ENCODE data around the gene ANKRD9. TPM values are rescaled to one million over a fixed set of nuclear protein-coding genes. Genes with fewer than 3 reads are reported as not detected.
"Not testable (repeated sequence)": the region's sequence is repeated elsewhere in the genome, so short reads cannot be mapped to it uniquely, and the experiment has no call there.

ANKRD9 gene, protein sequence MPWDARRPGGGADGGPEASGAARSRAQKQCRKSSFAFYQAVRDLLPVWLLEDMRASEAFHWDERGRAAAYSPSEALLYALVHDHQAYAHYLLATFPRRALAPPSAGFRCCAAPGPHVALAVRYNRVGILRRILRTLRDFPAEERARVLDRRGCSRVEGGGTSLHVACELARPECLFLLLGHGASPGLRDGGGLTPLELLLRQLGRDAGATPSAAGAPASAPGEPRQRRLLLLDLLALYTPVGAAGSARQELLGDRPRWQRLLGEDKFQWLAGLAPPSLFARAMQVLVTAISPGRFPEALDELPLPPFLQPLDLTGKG
- total RNA-seq (2014; rRNA removed; shearing (Covaris generic)): 13.0 and 15.0 TPM in 2 replicates
- polyA plus RNA-seq (2015; cell fraction: cytosol; rRNA removed): 10.1 and 13.6 TPM in 2 replicates
- 24.3 and 27.6 TPM in 2 replicates for polyA plus RNA-seq (2015; cell fraction: nucleus; rRNA removed)

DNA sequence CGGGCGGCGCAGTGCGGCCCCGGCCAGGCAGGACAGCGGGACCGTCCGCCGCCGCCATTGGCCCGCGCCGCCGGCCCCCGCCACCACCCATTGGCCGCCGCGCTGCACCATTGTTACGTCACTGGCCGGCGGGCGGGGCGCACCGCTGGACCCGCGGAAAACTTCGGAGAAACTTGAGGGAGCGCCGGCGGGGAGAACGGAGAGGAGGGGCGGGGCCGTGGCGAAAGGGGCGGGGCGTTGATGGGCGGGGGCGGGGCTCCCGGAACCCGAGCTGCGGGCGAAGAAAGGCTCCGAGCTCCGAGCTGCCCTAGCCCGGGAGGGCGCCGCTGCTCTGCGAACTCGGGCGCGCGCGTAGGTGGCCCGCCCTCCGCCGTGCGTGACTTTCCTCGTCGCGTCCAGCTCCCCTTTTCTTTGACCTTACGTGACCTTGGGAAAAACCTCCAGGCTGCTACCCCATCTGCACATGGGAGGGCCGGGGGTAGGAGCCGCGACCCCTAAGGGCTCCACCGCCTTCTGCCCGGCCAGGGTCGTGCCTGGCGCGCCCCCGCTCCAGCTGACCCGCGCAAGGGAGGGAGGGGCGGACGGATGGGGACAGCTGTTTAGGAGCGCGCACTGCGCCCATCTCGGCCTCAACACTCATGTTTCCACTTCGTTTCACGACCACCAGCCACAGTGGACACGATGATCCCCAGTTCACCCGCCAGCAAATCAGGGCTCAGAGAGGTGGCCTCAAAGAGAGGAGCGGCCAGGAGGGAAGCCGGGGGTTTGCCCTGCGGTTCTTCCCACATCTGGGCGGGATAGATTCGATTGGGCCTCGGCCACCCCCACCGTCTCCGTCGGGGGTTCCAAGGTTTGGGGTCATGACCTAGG, at the start of gene ANKRD9:
Gene ANKRD9, minus strand, starts transcription at position 31 of the 870 bp plus-strand sequence. CDS start 1,887 bp downstream, outside the sequence.
- peak; percentile 70 for DNase-seq (ENCODE audit: low read depth)

DNA sequence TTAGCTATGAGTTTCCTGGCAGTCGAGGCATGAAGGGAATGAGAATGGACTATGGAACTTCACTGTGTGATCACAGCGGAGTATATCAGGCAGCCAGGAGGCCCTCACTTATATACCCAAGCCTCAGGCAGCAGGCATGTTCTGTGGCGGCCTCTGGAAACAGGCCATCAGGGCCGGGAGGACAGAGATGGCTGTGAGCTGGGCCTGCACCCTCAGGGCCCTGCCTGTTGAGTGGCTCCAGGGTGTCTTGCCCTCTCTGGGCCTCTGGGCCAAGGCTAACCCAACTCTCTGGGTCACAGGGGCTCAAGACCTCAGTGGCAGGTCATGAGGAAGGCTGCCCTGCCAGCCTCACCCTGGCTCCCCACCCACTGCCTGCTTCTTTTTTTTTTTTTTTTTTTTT, 49.0 kb upstream of the ANKRD9 start:
- no peak for DNase-seq (ENCODE audit: low read depth)

DNA sequence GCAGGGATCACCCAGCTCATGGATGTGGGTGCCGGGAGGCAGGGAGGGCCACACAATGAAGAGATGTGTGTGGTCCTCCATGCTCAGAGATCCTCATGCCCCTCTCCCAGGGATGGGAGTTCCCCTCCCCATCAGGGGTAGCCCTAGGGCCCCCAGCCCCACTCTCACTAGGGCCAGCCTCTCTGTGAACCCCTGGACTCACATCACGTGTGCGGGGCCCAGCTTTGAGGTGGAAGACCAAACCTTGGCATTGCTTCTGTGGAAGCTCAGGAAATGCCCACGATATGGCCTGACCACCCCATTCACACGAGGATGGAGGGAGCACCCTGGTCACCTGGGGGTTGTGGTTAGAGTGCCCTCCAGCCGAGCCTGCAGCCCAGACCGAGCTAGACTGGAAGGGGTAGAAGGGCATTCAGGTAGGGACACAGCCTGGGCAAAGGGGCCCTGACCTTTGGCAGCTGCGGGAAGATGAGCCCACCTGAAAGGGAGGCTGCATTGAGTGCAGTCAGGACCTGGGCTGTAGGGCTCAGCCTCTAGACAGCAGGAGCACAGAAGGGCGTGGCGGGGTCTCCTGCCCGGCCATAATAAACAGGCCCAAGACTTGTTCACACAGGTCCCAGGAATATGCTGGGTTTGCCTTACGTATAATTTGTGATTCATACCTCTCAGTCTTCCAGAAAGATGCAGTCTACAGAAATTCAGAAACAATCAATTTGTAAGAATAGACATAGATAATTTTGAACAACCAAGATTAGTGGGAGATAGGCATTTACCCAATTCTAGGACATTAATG, 48.1 kb upstream of the ANKRD9 start:
- no peak for DNase-seq (ENCODE audit: low read depth)

DNA sequence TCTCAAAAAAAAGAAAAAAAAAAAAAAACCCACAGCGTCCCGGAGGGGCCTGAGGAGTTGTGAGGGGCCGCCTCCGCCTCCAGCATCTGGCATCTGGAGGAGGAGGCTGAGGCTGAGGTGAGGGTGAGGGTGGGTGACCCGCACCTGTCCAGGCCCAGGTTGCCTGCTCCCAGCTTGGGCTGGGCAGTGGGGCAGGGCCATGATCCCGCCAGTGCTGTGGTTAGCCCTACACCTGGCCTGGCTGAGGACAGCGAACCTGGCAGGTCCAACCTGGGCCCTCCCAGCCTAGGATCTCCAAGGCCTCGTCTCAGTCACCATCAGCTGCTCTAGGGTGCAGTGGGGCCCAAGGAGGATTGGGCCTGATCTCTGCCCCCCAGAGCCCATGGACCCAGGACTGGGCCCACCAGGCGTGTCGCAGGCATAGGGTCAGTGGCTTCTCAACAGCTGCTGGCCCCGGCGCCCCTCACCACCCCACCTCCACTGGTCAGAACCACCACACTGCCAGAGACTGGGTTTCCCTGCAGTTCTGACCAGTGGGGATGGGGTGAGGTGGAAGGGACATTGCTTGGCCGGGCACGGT, 46.6 kb upstream of the ANKRD9 start:
- no peak for DNase-seq (ENCODE audit: low read depth)

DNA sequence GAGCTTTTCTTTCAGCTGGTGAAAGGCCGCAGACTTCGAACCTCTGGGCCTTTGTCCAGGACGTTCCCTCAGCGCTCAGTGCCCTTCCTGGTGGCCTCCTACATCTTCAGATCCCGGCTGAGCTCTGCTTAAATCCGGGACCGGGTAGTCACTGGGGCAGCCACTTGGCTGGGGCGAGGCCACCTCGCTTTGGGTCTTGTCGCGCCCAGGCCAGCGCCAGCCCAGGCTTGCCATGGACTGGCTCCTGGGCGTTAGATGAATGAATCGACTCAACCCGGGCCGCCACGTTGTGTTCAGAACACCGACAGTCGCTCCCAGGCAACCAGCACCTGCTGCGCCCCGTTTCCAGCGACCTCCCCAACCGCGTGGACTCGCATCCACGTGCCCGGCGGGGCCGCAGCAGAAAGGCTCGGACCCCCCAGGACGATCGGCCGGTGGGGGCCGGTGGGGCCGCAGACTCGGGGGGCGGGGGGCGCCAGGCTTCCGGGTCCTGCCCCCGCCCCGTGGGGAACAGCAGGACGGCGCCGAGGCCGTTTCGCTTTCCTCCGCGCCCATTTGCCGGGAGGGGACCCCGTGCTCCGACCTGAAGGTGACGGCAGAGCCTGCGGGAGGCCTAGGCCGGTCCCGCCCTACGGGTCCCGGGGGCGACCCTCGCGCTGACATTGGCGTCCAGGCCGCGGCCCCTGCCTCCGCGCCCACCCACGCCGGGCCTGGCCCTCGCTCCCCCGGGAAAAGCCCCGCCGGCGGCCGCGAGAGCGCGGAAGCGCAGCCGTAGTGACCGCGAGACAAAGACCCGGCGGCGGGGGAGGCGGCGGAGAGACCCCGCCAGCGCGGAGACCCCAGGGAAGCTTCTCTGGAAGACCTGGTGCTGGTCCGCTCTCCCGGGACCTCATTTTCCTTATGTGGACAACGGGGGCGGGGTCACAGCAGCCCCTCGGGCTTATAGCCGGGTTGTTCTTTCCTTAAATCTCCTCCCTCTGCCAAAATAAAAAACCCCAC, 45.5 kb upstream of the ANKRD9 start:
- no peak for DNase-seq (ENCODE audit: low read depth)

DNA sequence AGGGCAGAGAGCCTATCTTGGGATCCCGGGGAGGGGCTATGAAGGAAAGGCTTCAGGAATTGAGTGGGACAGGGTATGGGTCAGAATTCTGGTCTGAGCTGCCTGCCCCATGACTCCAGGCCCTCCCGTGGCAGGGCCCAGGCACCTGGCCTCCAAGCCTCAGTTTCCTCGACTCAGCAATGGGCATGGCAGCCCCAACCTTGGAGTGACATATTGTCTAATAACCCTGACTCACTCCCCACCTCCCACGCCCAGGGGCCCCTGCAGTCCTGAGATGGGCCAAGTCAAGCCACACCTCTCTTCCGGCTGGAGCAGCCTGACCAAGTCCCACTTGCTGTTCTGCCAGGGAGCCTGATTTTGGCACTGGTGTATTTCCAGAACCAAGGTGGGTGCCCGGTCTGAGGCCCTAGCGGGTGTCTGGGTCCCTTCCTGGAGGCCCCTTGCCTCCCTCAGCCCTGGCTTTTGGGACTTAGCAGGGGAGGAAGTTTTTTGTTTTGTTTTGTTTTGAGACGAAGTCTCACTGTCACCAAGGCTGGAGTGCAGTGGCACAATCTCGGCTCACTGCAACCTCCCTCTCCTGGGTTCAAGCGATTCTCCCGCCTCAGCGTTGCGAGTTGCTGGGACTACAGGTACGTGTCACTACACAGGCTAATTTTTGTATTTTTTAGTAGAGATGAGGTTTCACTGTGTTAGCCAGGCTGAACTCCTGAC, 42.6 kb upstream of the ANKRD9 start:
- DNase-seq (ENCODE audit: low read depth): peak; percentile 59

DNA sequence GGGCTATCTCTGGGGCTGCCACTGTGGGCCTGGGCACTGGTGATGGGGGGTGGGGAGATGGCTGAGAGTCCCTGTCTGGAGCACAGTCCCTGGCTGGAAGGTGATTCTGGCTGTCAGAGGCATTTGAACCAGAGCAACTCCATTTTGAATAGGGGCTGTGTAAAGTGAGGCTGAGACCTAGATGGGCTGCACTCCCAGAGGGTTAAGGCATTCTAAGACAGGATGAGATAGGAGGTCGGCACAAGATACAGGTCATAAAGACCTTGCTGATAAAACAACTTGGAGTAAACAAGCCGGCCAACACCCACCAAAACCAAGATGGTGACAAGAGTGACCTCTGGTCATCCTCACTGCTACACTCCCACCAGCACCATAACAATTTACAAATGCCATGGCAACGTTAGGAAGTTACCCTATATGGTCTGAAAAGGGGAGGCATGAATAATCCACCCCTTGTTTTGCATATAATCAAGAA, 41.4 kb upstream of the ANKRD9 start:
- DNase-seq (ENCODE audit: low read depth): not testable (repeated sequence)

DNA sequence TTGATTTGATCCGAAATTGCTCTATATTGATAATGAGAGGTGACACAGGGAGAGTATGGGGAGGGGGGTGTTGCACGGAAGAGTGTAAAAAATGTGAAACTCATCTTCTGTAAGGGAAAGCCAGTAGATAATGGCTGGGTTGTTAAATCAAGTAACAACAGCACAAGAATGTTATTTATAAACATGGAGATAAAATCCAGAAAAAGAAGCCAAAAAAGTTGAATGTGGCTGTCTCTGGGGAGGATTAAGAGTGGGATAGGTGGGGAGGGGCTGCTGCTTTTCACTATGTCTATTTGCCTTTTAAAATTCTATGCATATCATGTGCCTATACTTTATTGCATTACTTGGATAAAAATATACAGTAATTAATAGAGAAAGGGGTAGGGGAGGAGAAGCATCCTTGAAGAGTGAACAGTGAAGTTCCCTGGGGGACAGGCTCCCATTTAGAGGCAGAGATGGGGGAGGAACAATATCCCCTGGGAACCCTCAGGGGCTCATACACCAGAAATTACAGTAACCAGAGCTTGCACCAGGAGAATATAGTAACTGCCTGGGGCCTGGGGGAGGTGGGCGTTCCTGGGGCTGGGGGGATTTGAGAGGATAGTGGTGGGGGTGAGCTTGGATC, 39.2 kb upstream of the ANKRD9 start:
- DNase-seq (ENCODE audit: low read depth): no peak

DNA sequence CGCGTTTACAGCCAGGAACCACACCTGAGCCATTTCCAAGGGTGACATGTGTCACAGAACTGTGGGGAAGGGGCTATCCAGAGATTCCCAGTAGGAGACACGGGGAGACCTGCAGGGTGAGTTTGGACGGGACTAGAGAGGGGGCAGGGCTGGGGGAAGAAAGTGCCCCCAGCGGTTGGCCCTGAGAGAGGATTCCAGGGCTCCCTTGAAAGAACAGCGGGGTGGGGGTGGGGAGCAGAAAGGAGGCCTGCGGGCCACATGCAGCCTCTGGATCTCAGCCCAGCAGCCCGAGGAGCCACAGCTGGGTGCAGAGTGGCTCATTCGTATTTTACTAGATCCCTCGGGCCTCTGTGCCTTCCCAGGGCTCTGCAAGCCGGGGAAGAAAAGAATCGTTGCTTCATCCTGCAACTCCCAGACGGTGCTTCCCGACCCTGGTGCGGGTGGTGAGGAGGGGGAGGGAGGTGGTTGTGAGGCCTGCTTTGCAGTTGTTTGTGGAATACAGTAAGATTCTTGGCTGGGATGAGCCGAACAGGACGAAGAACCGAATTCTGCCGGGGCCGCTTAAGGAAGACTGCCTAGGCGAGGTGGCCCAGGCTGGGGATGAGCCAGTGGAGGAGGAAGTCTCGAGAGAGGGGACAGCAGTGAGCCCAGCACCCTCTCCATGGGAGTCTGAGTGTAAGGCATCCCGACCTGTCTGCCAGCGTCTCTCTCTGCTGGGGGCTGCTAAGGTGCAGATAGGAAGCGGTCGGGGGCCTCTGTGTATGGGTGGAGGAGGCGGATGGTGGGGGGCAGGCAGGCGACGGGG, 36.1 kb upstream of the ANKRD9 start:
- DNase-seq (ENCODE audit: low read depth): no peak

DNA sequence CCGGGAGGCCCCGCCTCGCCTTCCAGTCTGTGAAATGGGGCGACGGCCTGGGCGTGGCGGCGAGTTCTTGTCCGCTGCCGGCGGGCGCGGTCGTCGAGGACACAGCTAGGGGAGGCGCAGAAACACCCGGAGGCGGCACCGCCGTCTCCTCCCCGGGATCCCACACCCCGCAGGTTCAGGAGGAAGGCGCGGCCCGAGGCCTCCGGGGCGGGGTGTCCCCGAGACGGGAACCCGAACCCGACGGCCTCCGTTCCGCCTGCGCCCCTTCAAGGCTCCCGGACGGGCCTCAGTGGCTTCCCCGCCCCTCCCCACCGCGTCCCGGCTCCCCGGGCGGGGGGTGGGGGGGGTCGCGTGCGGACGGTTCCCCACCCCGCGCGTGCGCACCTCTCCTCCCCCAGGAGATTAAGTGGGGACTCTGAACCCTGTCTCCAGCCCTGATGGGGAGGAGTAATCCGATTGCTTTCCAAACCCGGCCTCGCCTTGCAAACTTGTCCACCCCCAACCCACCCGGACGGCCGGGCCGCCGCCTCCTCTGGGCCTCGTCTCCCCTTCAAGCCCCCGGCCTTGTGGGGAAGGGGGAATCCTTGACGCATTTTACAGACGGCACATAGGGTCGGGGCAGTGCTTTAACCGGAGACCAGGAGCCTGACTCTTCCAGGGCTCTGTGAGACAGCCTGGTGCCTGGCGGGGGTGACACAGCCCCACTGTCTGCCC, 35.3 kb upstream of the ANKRD9 start:
- no peak for DNase-seq (ENCODE audit: low read depth)

DNA sequence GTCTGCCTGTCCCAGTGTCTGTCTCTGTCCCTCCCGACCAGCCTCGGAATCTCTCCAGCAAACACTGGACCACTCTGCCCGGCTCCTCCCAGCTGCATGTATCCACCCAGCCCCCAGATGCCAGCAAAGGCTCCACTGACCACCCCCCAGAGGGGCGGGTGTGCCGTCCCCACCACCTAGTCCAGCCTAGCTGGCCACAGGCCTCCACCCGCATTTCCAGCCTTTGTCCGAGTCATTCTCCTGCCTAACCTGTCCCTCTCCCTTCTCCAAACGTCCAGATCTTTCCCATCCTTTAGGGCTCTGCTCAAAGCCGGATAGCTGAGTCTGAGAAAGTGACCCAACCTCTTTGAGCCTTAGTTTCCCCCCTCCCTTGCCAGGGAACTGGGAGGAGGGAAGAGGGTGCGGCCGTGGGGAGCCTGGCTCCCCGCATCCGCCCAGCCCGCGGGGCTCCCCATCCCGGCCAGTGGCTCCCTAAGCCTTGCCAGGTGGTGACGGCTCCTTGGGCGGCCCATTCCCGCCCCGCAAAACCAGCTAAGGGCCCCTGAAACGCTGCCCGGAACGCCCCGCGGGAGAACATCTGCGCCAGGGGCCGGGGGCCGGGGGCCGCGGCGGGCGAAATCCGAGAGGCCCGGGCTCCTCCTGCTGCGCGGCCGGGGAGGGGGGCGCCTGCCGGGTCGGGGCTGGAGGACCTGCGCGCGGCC, 34.6 kb upstream of the ANKRD9 start:
- no peak for DNase-seq (ENCODE audit: low read depth)

DNA sequence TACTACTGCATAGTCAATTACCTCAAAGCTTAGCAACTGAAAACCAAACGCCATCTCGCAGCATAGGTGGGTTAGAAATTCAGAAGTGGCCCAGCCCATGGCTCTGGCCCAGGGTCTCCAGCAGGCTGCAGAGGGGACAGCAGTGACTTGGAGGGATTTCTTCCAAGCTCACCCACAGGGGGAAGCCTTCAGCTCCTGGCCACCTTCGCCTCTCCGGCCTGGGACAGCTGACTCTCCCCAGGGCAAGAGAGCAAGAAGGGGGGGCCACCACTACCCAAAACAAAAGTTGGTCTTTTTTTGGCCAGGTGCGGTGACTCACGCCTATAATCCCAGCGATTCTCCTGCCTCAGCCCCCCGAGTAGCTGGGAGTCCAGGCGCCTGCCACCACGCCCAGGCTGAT, 32.2 kb upstream of the ANKRD9 start:
- no peak for DNase-seq (ENCODE audit: low read depth)

DNA sequence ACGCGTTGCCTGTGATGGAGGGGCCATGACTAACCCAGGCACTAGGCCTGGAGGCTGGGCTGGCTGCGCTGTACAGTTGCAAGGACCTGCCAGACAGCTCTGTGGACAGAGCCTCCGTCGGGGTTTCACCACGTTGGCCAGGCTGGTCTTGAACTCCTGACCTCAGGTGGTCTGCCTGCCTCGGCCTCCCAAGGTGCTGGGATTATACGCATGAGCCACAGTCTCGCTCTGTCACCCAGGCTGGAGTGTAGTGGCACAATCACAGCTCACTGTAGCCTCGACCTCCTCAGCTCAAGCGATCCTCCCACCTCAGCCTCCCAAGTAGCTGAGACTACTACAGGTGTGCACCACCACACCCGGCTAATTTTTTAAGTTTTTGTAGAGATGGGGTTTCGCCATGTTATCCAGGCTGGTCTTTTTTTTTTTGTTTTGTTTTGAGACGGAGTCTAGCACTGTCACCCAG, 31.5 kb upstream of the ANKRD9 start:
- not testable (repeated sequence) for DNase-seq (ENCODE audit: low read depth)

DNA sequence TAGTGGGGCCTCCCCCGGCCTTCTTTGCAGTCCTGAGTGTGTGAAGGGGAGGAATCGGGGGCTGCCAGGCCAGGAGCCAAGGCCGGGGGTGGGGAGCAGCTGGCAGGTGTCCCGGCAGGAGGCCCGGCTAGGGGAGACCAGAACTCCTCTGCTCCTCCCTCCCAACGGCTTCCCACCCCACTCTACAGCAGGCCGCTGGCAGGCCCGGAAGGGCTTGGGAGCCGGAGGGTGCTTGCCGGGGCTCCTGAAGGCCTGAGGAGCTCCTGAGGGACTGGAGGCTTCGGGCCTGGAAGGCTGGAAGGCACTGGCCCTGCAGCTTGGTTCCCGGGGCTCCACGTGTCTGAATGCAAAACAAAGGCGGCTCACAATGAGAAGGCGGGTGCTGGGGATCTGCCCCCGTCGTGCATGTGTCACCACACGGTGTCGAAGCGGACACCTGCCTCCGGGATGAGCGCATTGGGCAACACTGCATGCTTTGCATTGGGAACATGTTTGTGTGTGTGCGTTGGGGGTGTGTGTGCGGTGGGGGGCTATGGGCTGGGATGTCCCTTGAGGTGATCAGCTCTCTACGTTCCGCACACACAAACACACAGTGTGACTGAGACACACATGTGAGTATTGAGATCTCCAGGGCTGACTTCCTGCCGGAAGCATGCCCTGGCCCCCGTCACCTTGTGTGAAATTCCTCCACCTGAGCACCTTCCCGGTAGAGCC, 30.9 kb upstream of the ANKRD9 start:
- no peak for DNase-seq (ENCODE audit: low read depth)

DNA sequence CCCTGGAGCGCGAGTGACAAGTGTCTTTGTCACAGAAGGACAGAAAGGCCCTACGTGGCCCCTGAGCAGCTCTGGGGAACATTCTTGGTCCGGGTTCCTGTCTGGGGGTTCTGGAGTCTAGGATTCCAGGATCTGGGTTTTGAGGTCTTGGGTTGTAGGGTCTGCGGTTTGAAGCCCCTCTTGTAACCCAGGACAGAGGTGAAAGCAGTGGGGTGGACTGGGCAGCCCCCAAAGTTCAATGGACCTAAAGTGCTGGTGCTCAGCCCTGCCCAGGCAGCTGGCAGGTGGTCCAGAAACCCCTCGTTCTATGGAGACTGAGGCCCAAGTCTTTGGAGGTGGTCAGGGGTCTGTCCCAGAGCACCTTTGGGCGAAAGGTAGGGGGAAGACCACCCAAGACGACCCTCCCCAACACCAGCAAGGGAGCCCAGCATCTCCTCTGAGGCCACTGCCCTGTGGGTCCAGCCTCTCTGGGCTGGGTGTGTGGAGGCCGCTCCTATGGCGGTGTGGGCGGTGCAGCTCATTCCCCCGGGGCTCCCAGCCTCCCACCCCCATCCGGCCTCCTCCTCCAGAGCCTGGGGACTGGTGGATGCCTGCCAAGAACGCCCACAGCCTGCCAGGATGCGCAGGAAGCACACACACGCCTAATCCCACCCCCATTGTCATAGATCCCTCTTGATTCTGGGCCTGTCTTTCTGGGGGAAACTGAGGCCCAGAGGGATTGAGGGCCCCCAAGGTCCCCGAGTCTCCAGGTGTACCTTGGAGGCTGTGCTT, 30.2 kb upstream of the ANKRD9 start:
- no peak for DNase-seq (ENCODE audit: low read depth)

Measured in HT1080 (cell line).